ENCODE measurements around the gene FHIT.

FHIT gene

DNA sequence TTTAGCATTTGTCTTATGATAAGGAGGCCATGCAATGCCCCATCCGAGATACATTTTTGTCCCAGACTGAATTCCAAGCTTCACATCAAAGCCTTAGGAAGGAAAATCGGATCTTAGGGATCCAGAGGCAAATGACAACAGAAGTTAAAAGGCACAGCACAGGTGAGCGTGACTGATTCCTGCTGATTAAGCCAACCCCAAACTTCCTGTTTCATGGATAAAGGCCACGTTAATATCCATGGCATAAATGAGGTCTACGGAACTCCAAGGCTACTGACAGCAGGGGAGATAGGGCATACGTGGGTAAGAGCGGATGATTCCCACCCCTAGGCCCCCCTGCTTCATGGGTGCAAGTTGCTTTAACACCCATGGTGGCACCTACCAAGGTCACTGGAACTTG, 471.6 kb downstream of the FHIT start:
- in situ Hi-C loops (cut with MboI; ENCODE audit: low sequenced_read_pairs): no loop called here

DNA sequence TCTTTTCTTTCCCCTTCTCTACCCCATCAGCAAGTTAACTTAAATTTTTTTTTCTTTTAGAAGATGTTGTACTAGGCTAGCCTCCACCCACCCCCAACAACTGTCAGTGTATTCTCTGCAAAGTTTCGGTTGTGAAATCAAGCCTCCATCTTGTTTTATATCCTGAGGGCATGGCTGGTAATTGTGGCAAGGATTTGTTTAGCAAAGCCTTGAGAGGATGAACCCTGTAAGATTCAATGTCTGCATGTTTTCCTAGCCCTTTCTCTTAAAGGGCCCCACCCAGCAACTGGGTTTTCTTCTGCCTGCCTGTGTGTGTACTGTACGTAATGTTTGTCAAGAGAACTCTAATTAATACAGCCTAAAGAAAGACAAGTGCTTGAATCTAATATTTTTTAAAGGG, 475.3 kb downstream of the FHIT start:
- in situ Hi-C loops (cut with MboI; ENCODE audit: low sequenced_read_pairs): no loop called here

- in situ Hi-C loops (cut with MboI; ENCODE audit: low sequenced_read_pairs): no loop called here
Measured at GRCh38 chr3:60774617-60775016, 476.6 kb downstream of the FHIT start.

DNA sequence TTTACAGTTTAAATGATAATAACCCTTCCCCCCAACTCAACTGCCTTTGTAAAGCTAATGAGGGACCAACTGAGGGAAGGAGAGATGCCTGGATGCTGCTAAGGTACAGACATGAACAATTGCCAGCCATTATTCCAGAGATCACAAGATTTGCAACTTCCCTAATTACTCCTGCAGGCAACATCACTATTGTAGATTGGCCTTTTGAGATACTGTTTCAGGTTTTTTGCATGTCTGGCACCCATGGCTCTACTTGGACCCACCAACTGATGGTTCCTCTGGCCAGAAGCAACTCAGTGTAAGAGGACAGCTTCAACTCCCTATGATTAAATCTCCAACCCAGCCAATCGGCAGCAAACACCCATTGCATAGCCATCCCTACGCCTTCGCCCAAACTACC, 478.7 kb downstream of the FHIT start:
- in situ Hi-C loops (cut with MboI; ENCODE audit: low sequenced_read_pairs): no loop called here

DNA sequence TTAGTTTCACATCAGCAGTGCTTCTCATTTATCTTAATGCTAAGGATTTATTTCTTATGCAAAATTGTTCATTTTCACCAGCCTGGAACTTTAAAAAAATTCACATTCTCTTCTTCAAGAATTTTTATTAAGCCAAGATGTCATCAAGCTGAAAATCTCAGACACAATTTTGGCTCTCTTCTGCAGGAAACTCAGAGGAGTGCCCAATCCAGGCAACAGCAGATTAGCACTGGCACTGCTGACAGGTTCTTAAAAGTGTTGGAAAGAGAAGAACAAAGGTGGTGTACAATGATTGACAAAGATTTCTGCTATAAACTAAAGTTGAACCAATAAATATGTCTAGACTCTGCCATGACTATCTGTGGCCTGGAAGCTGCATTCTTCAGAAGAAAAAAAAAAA, 479.5 kb downstream of the FHIT start:
- in situ Hi-C loops (cut with MboI; ENCODE audit: low sequenced_read_pairs): no loop called here

DNA sequence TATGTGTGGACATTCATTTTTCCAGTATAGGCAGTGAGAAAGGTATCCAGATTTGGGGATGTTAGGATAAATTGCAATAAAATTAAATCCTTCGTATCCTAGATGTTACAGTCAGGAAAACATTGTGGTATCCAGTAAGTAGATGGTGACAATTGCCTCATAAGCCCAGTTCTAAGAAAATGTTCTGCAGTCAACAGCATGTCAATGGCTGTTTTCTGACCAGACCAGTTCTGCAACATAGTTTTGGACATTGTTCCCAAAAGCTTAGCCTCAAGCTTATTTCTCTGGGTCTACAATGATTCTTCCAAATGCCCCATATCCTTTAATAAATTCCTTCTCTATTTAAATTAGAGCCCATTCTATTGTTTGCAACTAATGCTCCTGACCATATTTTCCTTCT, 480.7 kb downstream of the FHIT start:
- in situ Hi-C loops (cut with MboI; ENCODE audit: low sequenced_read_pairs): no loop called here

DNA sequence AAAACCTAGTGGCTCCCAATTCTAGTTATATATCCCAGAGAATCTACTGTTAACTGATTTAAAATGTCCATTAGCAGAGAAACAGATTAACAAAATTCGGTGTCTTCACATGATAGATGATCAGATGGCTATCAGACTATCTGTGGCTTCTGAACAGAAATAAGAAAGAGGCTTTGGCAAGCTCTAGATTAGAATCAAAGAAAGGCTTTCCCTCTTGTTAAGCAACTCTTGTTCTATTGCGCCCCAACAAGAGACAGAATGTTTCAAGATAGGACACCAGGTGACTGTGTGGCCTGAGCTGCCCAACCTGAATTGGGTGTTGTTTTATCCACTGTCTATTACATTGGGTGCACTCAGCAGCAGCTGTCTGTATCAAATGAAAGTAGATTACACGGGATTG, 483.7 kb downstream of the FHIT start:
- in situ Hi-C loops (cut with MboI; ENCODE audit: low sequenced_read_pairs): no loop called here

DNA sequence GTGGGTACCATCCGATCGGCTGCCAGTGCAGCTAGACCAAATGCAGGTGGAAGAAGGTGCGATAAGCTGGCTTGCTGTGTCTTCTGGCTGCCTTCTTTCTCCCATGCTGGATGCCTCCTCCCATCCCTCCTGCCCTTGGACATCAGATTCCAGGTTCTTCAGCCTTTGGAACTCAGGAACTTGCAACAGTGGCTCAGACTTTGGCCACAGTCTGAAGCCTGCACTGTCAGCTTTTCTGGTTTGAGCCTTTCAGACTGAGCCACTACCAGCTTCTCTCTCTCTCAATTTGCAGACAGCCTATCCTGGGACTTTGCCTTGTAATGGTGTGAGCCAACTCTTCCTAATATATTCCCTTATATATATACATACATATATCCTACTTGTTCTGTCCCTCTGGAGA, 485.5 kb downstream of the FHIT start:
- in situ Hi-C loops (cut with MboI; ENCODE audit: low sequenced_read_pairs): no loop called here

- in situ Hi-C loops (cut with MboI; ENCODE audit: low sequenced_read_pairs): no loop called here
Measured at GRCh38 chr3:60764870-60765269, 486.4 kb downstream of the FHIT start.

DNA sequence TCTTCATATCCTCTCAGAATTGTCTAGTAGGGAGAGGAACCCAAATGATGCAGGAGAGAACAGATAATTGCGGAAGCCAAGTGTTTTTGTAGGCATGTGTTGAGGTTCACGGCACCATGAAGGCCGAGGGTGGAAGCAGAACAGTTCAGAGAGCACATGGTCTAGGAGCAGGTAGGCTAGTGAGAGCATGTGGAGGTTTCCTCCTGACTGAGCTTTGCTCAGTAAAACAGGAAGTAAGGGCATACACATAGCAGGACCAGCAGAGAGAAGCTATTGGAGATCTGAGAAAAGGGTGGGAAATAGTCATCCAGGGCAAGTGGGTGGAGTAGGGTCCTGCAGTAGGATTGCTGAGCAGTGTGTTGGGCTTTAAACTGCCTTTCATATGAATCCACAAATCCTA, 491.1 kb downstream of the FHIT start:
- in situ Hi-C loops (cut with MboI; ENCODE audit: low sequenced_read_pairs): no loop called here

GRCh38 chr3:60759439-60759838, 491.8 kb downstream of the FHIT start:
- in situ Hi-C loops (cut with MboI; ENCODE audit: low sequenced_read_pairs): no loop called here

- in situ Hi-C loops (cut with MboI; ENCODE audit: low sequenced_read_pairs): no loop called here
Measured at GRCh38 chr3:60758831-60759230, 492.4 kb downstream of the FHIT start.

DNA sequence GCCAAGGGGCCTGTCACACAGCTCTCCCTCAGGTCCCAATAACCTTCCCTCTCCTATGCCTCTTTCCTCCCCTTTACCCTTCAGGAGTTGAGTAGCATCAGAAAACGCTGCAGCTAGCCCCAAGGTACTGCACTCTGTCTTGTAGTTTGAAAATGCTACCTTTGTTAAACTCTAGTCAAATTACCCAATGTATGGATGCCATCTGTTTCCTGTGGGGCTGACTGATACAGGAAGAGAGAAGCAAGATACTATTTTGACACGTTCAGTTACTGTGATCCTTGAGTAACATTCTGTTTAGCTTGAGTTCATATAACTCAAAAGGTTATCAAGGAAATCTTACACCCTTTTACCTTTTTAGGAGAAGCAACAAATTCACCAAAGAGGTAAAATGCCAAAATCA, 493.1 kb downstream of the FHIT start:
- in situ Hi-C loops (cut with MboI; ENCODE audit: low sequenced_read_pairs): no loop called here

- in situ Hi-C loops (cut with MboI; ENCODE audit: low sequenced_read_pairs): no loop called here
Measured at GRCh38 chr3:60757724-60758123, 493.5 kb downstream of the FHIT start.

DNA sequence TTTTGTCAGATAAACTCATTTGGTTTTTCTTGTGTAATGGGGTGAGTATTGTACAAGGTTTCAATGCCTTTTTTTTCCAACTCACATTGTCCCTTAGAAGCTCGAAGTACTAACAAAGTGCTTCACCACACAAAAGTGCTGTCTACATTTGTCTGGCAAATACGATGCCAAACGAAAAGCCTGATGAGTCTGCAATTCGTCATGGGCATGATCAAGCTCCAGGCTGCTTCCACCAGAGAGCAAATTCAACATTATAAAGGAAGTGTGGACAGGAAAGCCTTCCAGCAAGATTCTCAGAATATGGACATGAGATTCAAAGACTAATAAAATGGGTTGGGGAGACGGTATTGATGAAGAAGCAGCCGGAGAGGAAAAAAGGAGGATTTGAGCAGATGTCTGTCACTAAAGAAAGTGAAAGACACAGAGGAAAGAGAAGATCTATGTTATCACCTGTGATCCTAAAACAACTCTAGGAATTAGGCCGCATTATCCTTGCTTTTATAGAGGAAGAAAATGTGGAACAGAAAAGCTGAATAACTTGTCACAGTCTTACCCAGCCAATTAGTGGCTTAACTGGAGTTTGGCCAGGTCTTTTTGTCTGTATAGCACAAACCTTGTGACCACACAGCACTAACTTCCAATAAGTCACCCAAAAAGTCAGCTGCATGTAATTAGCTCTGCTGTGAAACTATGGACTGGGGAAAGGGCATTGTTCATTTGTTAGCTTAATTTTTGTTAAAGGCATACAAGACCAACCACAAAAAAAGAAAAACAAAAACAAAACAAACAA, 494.8 kb downstream of the FHIT start:
- in situ Hi-C loops (cut with MboI; ENCODE audit: low sequenced_read_pairs): no loop called here

DNA sequence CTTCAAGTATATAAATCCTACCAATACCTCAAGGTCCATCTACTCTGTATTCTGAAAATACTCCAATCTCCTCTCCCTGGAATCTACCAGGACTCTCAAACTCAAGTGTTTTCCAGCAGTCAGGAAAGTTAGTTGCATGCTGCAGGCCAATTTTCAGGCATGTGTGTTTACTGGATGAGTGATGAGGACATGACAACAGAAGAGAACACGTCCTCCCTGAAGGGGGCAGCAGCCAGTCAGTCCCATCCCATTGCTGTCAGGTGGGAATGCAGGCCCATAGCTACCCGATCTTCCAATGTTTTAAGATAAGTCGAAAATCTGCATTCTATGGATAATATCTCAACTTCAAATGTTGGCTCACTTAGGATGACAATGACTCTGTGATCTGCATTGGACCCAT, 496.2 kb downstream of the FHIT start:
- in situ Hi-C loops (cut with MboI; ENCODE audit: low sequenced_read_pairs): no loop called here

- in situ Hi-C loops (cut with MboI; ENCODE audit: low sequenced_read_pairs): no loop called here
Measured at GRCh38 chr3:60754617-60755016, 496.6 kb downstream of the FHIT start.

DNA sequence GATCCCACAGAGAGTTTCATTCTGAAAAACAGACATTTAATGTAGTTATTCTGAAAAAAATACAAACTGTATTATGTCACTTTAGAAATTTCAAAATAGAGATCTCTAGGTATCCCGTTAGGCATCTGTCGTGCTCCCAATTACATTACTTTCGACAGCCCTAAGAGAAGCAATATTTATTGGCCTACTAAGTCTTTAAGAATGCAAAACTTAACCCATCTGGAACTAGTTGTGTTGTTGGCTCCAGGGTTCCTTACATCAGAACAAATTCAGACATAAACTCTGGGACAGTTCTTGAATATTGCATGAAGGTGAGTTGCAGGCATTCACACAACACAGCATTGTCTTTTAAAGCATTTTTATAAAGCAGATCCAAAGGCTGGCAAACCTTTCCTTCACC, 498.4 kb downstream of the FHIT start:
- in situ Hi-C loops (cut with MboI; ENCODE audit: low sequenced_read_pairs): no loop called here

GRCh38 chr3:60746695-60747416, 504.4 kb downstream of the FHIT start:
- in situ Hi-C loops (cut with MboI; ENCODE audit: low sequenced_read_pairs): no loop called here

DNA sequence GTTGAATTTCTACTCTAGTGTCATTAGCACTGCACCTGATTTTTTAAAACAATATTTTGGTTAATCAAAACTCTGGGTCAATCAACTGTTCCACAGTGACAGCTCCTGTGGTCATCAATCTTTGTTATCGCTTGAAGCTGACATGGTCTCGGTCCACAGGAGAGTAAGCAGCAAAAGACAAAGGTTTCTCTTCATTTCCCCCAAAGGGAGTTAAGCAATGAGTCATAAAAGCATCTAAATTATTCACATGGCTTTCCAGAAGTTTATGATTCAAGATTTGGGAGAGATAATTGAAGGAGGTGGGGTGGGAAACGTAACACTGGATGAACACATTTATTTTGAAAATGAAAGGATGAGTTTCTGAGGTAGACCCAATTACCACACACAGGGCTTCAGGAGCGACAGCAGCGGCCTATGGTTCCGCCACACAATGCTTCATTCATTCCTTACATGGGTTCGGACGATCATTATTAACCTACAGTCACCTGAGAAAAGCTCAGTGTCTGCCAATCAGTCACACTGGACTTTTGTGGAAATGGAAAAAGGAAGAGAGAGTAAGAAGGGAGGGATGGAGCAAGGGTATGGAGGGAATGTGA, 505.1 kb downstream of the FHIT start:
- in situ Hi-C loops (cut with MboI; ENCODE audit: low sequenced_read_pairs): no loop called here

- in situ Hi-C loops (cut with MboI; ENCODE audit: low sequenced_read_pairs): no loop called here
Measured at GRCh38 chr3:60743631-60744164, 507.6 kb downstream of the FHIT start.

DNA sequence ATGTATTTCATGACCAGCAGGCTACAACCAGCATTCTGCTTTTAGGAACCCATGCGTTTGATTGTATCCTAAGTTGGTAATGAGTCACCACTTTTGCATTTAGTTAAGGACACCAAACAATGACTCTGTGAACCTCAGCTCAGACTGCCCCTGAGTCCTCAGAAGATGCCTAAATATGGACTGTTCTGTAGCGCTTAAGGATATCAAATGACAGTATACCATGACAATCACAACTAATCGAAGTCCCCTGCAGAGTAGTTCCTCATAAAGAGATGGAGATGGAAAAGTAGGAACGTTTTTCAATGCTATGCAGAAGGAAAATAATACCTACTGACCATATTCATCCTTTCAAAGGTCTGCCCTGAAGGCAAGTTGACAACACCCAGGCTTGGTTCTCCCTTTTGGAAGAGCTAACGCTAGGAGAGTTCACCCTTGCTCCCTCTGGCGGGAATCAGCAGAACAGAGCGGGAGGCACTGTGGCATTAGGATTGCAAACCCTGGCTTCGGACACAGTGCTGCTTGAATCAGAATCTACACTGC, 508.6 kb downstream of the FHIT start:
- in situ Hi-C loops (cut with MboI; ENCODE audit: low sequenced_read_pairs): no loop called here

All from HL-60/S4 treated with retinoic acid at 250 ng/mL for 4 days and 3 days (cell line).